HEK293T (cell line): ENCODE data around the gene NXN.

Experiments used
- ARNT ChIP-seq: fragments of 450-650 bp; IDR thresholded peaks from 2 replicates; pipeline ENCODE4 v1.6.1; 2017; ENCODE audit warnings: mild to moderate bottlenecking
- ELF4 ChIP-seq: fragments of 450-650 bp; IDR thresholded peaks from 2 replicates; pipeline ENCODE4 v1.6.1; 2017; ENCODE audit warnings: antibody characterized with exemption
- FOXA1 ChIP-seq: fragments of 450-650 bp; IDR thresholded peaks from 2 replicates; pipeline ENCODE4 v1.6.1; 2016; ENCODE audit warnings: mild to moderate bottlenecking
- FOXK2 ChIP-seq: fragments of 450-650 bp; IDR thresholded peaks from 2 replicates; pipeline ENCODE4 v1.6.1; 2016; ENCODE audit warnings: mild to moderate bottlenecking
- FOXM1 ChIP-seq: fragments of 450-650 bp; IDR thresholded peaks from 2 replicates; pipeline ENCODE4 v1.6.1; 2017; ENCODE audit warnings: mild to moderate bottlenecking, borderline replicate concordance
- HDGF ChIP-seq: fragments of 450-650 bp; IDR thresholded peaks from 2 replicates; pipeline ENCODE4 v1.6.1; 2017; ENCODE audit warnings: antibody characterized with exemption, borderline replicate concordance
- SP1 ChIP-seq: fragments of 450-650 bp; IDR thresholded peaks from 2 replicates; pipeline ENCODE4 v1.6.1; 2017
- TARDBP ChIP-seq: fragments of 450-650 bp; IDR thresholded peaks from 2 replicates; pipeline ENCODE4 v1.6.1; 2016
- ZNF384 ChIP-seq: fragments of 450-650 bp; IDR thresholded peaks from 2 replicates; pipeline ENCODE4 v1.6.1; 2016
- TF ChIP-seq, protein P1 (sequence below): fragments of 450-650 bp; IDR thresholded peaks from 2 replicates; pipeline ENCODE4 v1.6.1; 2016

DNA sequence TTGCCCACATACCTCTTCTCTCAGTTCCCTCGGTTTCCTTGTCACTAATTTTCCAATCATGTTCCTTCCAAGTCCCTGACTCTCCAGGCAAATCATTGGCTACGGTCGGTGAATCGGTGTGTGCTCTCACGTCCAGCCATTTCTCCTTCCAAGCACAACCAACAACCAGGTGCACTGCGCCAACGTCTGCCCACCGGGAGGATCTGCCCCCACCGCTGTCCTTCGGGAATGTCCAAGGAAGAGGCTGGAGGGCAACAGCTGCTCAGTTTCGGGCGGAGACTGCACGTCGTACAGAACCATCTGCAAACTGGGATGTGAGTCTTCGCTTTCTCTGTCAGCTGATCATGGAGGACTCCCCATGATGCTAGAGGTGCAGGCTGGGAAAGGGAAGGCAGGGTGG is 8.4 kb upstream of the NXN start:
- TF ChIP-seq ZNF384 (no peak), FOXK2 (no peak), FOXM1 (no peak), TARDBP (no peak), ARNT (no peak), SP1 (no peak), ELF4 (no peak), FOXA1 (no peak), HDGF (no peak)
- TF ChIP-seq, protein P1, sequence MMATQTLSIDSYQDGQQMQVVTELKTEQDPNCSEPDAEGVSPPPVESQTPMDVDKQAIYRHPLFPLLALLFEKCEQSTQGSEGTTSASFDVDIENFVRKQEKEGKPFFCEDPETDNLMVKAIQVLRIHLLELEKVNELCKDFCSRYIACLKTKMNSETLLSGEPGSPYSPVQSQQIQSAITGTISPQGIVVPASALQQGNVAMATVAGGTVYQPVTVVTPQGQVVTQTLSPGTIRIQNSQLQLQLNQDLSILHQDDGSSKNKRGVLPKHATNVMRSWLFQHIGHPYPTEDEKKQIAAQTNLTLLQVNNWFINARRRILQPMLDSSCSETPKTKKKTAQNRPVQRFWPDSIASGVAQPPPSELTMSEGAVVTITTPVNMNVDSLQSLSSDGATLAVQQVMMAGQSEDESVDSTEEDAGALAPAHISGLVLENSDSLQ: no peak
